HepG2 (cell line): ENCODE measurements around the gene BTN1A1. TPM values are rescaled to one million over a fixed set of nuclear protein-coding genes. Genes with fewer than 3 reads are reported as not detected.

ENCODE experiments used
- ASH2L ChIP-seq: fragments of 300-600, 200-600 bp; sonication (generic); IDR thresholded peaks from 2 replicates; pipeline ENCODE4 v1.7.0; 2017; ENCODE audit warnings: low read depth, mild to moderate bottlenecking, moderate library complexity, mixed read lengths, low read length; ENCODE audit not compliant: insufficient read length
- DDIT3 ChIP-seq: sonication (generic); formaldehyde crosslinking; IDR thresholded peaks from 2 replicates; pipeline ENCODE4 v1.4.0; 2020; ENCODE audit warnings: mild to moderate bottlenecking, missing genetic modification reagents
- E2F1 ChIP-seq: sonication (generic); formaldehyde crosslinking; IDR thresholded peaks from 2 replicates; pipeline ENCODE4 v1.5.0; 2020; ENCODE audit warnings: missing genetic modification reagents
- GRHL1 ChIP-seq: sonication (generic); formaldehyde crosslinking; conservative IDR thresholded peaks from 2 replicates; pipeline ENCODE4 v1.8.0; 2022; ENCODE audit warnings: missing genetic modification reagents
- HIVEP1 ChIP-seq: sonication (generic); formaldehyde crosslinking; IDR thresholded peaks from 2 replicates; pipeline ENCODE4 v1.4.0; 2020; ENCODE audit warnings: mild to moderate bottlenecking, missing genetic modification reagents
- KAT7 ChIP-seq: IDR thresholded peaks from 2 replicates; pipeline ENCODE4 v1.6.1; 2018; ENCODE audit warnings: borderline replicate concordance, missing compliant biosample characterization
- NRL ChIP-seq: sonication (generic); formaldehyde crosslinking; IDR thresholded peaks from 2 replicates; pipeline ENCODE4 v1.5.0; 2020; ENCODE audit warnings: missing genetic modification reagents, mild to moderate bottlenecking, moderate library complexity, borderline replicate concordance
- RFXANK ChIP-seq: IDR thresholded peaks from 2 replicates; pipeline ENCODE4 v1.6.1; 2016
- SIN3A ChIP-seq: IDR thresholded peaks from 2 replicates; pipeline ENCODE4 v1.6.1; 2011; ENCODE audit warnings: low read depth, mild to moderate bottlenecking, control low read depth, low read length, borderline replicate concordance
- ZNF318 ChIP-seq: sonication (generic); formaldehyde crosslinking; IDR thresholded peaks from 2 replicates; pipeline ENCODE4 v1.4.0; 2020; ENCODE audit warnings: mild to moderate bottlenecking, missing genetic modification reagents
- ZNF614 ChIP-seq: IDR thresholded peaks from 2 replicates; pipeline ENCODE4 v1.6.1; 2018; ENCODE audit warnings: missing biosample characterization, missing genetic modification reagents, inconsistent platforms, borderline replicate concordance
- ZNF709 ChIP-seq: sonication (generic); formaldehyde crosslinking; IDR thresholded peaks from 2 replicates; pipeline ENCODE4 v1.5.0; 2020; ENCODE audit warnings: mild to moderate bottlenecking, missing genetic modification reagents
- ZNF83 ChIP-seq: sonication (generic); formaldehyde crosslinking; IDR thresholded peaks from 2 replicates; pipeline ENCODE4 v1.4.0; 2020; ENCODE audit warnings: missing genetic modification reagents, mild to moderate bottlenecking, borderline replicate concordance
- ZXDC ChIP-seq: sonication (generic); formaldehyde crosslinking; IDR thresholded peaks from 2 replicates; pipeline ENCODE4 v1.5.0; 2020; ENCODE audit warnings: mild to moderate bottlenecking, missing genetic modification reagents
- polyA plus RNA-seq, 8 experiments: library from polyadenylated mRNA; depleted of rRNA in 3 of 8; stranded (reverse) in 7 of 8; unstranded in 1 of 8; fragments of >200 nt; fragmentation: Illumina TruSeq in 4 of 8; extraction: Trizol in 4 of 8; gene quantifications; 2 replicates each; pipeline versions ENCODE4 v1.2.1 to v1.2.3, GENCODE V29; 2011 to 2016; ENCODE audit warnings: low read depth in 4 of 8, missing spikeins in 1 of 8, mixed read lengths in 1 of 8; ENCODE audit not compliant: insufficient read depth in 1 of 8
- total RNA-seq, 5 experiments: library from RNA; depleted of rRNA; stranded (reverse); fragments of >200 nt; fragmentation: Illumina TruSeq; extraction: Trizol; gene quantifications; 2 replicates each; pipeline ENCODE4 v1.2.3, GENCODE V29; 2016; ENCODE audit warnings: low read depth in 1 of 5

The BTN1A1 gene
- total and polyA plus RNA-seq, 2 of the 13 experiments (the other 11 are each of a cell fraction or from before 2014, with no cell fraction given): 0.04 TPM; not detected in 1

- no peak for TF ChIP-seq ZNF318 (CRISPR knock-in tag)
- no peak for TF ChIP-seq DDIT3
- TF ChIP-seq HIVEP1 (CRISPR knock-in tag): peak; percentile 62; the same call in 1 of the 2 replicates
- TF ChIP-seq ZNF83 (CRISPR knock-in tag): no peak
- TF ChIP-seq SIN3A: no peak; the same call in 1 of the 2 replicates
- peak; percentile 52 for TF ChIP-seq ZXDC (CRISPR knock-in tag)
- peak; percentile 60; the same call in 1 of the 2 replicates for TF ChIP-seq E2F1
- TF ChIP-seq RFXANK (CRISPR knock-in tag): no peak
- peak; percentile 88 for TF ChIP-seq ASH2L
- TF ChIP-seq GRHL1: no peak
- TF ChIP-seq NRL (CRISPR knock-in tag): no peak
- peak; percentile 23; the same call in 1 of the 2 replicates for TF ChIP-seq ZNF614 (CRISPR knock-in tag)
- 0 out of 2 replicates have a peak, but pooled peaks have one; percentile 62 for TF ChIP-seq KAT7 (CRISPR knock-in tag)
- 0 out of 2 replicates have a peak, but pooled peaks have one; percentile 53 for TF ChIP-seq ZNF709 (CRISPR knock-in tag)
Measured at GRCh38 chr6:26537846-26538571, 37.9 kb downstream of the BTN1A1 start, which contains the start of gene HMGN4 (continued).
